GM20000 (cell line): ENCODE measurements around the gene DEPP1.

Experiments used
- DNase-seq: peaks from one replicate; pipeline ENCODE4 v3.0.0; 2012; ENCODE audit warnings: low spot score
- CTCF ChIP-seq: IDR thresholded peaks from 2 replicates; pipeline ENCODE4 v1.5.1; 2012; ENCODE audit warnings: mild to moderate bottlenecking, control low read depth; ENCODE audit errors: extremely low read depth, missing control alignments

Gene DEPP1

GRCh38 chr10:45004661-45005060 is 26.1 kb upstream of the DEPP1 start:
- no peak for TF ChIP-seq CTCF
- DNase-seq: no peak

GRCh38 chr10:45003432-45004000 is 24.9 kb upstream of the DEPP1 start:
- DNase-seq: no peak
- no peak for TF ChIP-seq CTCF

GRCh38 chr10:45001381-45002148 is 23.0 kb upstream of the DEPP1 start:
- peak; percentile 84 for DNase-seq
- TF ChIP-seq CTCF: no peak

- DNase-seq: peak; percentile 85
- TF ChIP-seq CTCF: no peak
These were observed 22.3 kb upstream of the DEPP1 start, which contains the start of gene ZNF22 for GRCh38 chr10:45000752-45001380. TSS of gene ZNF22 (plus strand) at chr10:45000923. CDS start at chr10:45003369, 2,446 bp downstream.

- no peak for TF ChIP-seq CTCF
- no peak for DNase-seq
These were observed 21.6 kb upstream of the DEPP1 start for GRCh38 chr10:45000138-45000751.

GRCh38 chr10:44998146-44998631 is 19.6 kb upstream of the DEPP1 start:
- TF ChIP-seq CTCF: no peak
- no peak for DNase-seq
